WTC11 (cell line): Measurements from ENCODE around the gene TRIOBP. TPM values are rescaled to one million over a fixed set of nuclear protein-coding genes. Genes with fewer than 3 reads are reported as not detected.
A peak's percentile ranks its signal among the peaks of the same experiment; 100 is the strongest.

Experiments used
- ATAC-seq: fragments of 200-7000 bp; cut with Tn5 transposase; 2 replicates; pipeline ENCODE4 v1.10.0; 2021; ENCODE audit warnings: mild to moderate bottlenecking, moderate library complexity
- CTCF ChIA-PET: fragments of 300-600 bp; sonication (Branson Sonifier 250); formaldehyde crosslinking; loops from one replicate; lab custom pipeline; 2021; ENCODE audit warnings: antibody characterized with exemption; lab: Charles Lee
- POLR2A ChIA-PET: fragments of 350-600 bp; sonication (Branson Sonifier 250); formaldehyde crosslinking; loops from one replicate; lab custom pipeline; 2021; ENCODE audit warnings: antibody characterized with exemption; lab: Charles Lee
- DNase-seq: peaks from one replicate; pipeline ENCODE4 v3.0.0; 2021; ENCODE audit warnings: low spot score
- H3K27ac Mint-ChIP-seq: 2 replicates; pipeline ENCODE4 v1.8.0; 2021; ENCODE audit warnings: mixed read lengths
- H3K27me3 Mint-ChIP-seq: 2 replicates; pipeline ENCODE4 v1.8.0; 2021; ENCODE audit warnings: low read depth, mild to moderate bottlenecking, moderate library complexity, mixed read lengths
- H3K36me3 Mint-ChIP-seq: 2 replicates; pipeline ENCODE4 v1.8.0; 2021; ENCODE audit warnings: mixed read lengths
- H3K4me1 Mint-ChIP-seq: 2 replicates; pipeline ENCODE4 v1.8.0; 2022; ENCODE audit warnings: mixed read lengths
- H3K4me3 Mint-ChIP-seq: 2 replicates; pipeline ENCODE4 v1.8.0; 2021; ENCODE audit warnings: mild to moderate bottlenecking, moderate library complexity, mixed read lengths
- H3K9me3 Mint-ChIP-seq: 2 replicates; pipeline ENCODE4 v1.8.0; 2021; ENCODE audit warnings: mixed read lengths
- CTCF ChIP-seq: fragments of 200-600 bp; IDR thresholded peaks from 2 replicates; pipeline ENCODE4 v1.8.0; 2022; ENCODE audit warnings: antibody characterized with exemption
- E2F5 ChIP-seq: sonication (generic); formaldehyde crosslinking; IDR thresholded peaks from 2 replicates; pipeline ENCODE4 v1.8.1; 2022; ENCODE audit warnings: mild to moderate bottlenecking, moderate library complexity, missing genetic modification reagents
- ESRRA ChIP-seq: sonication (generic); formaldehyde crosslinking; IDR thresholded peaks from 2 replicates; pipeline ENCODE4 v1.8.1; 2022; ENCODE audit warnings: mild to moderate bottlenecking, missing genetic modification reagents, borderline replicate concordance
- ETV6 ChIP-seq: sonication (generic); formaldehyde crosslinking; IDR thresholded peaks from 2 replicates; pipeline ENCODE4 v1.8.1; 2022; ENCODE audit warnings: mild to moderate bottlenecking, missing genetic modification reagents
- FOXP1 ChIP-seq: sonication (generic); formaldehyde crosslinking; IDR thresholded peaks from 2 replicates; pipeline ENCODE4 v1.8.0; 2022; ENCODE audit warnings: missing genetic modification reagents, mild to moderate bottlenecking, moderate library complexity, borderline replicate concordance
- GRHL2 ChIP-seq: fragments of 250-450 bp; sonication (Bioruptor Pico); IDR thresholded peaks from 2 replicates; pipeline ENCODE4 v1.8.0; 2022; ENCODE audit warnings: mild to moderate bottlenecking, moderate library complexity; ENCODE audit not compliant: insufficient replicate concordance, severe bottlenecking
- IRF1 ChIP-seq: sonication (generic); formaldehyde crosslinking; IDR thresholded peaks from 2 replicates; pipeline ENCODE4 v1.8.0; 2023; ENCODE audit warnings: missing genetic modification reagents
- JUN ChIP-seq: sonication (generic); formaldehyde crosslinking; IDR thresholded peaks from 2 replicates; pipeline ENCODE4 v1.8.0; 2023; ENCODE audit warnings: mild to moderate bottlenecking, missing genetic modification reagents
- NFE2L1 ChIP-seq: sonication (generic); formaldehyde crosslinking; IDR thresholded peaks from 2 replicates; pipeline ENCODE4 v1.8.1; 2023; ENCODE audit warnings: missing genetic modification reagents
- NR2C2 ChIP-seq: sonication (generic); formaldehyde crosslinking; IDR thresholded peaks from 2 replicates; pipeline ENCODE4 v1.8.0; 2022; ENCODE audit warnings: mild to moderate bottlenecking, missing genetic modification reagents
- OVOL2 ChIP-seq: fragments of 250-450 bp; sonication (Bioruptor Pico); IDR thresholded peaks from 2 replicates; pipeline ENCODE4 v1.9.0; 2021; ENCODE audit warnings: mild to moderate bottlenecking, borderline replicate concordance
- TEAD1 ChIP-seq: sonication (generic); formaldehyde crosslinking; IDR thresholded peaks from 2 replicates; pipeline ENCODE4 v1.8.0; 2022; ENCODE audit warnings: mild to moderate bottlenecking, missing genetic modification reagents
- TP53 ChIP-seq: sonication (generic); formaldehyde crosslinking; IDR thresholded peaks from 2 replicates; pipeline ENCODE4 v1.8.1; 2023; ENCODE audit warnings: mild to moderate bottlenecking, missing genetic modification reagents
- USF2 ChIP-seq: sonication (generic); formaldehyde crosslinking; IDR thresholded peaks from 2 replicates; pipeline ENCODE4 v1.8.1; 2023; ENCODE audit warnings: mild to moderate bottlenecking, missing genetic modification reagents, moderate library complexity
- ZNF138 ChIP-seq: sonication (generic); formaldehyde crosslinking; conservative IDR thresholded peaks from 2 replicates; pipeline ENCODE4 v1.8.1; 2022; ENCODE audit warnings: mild to moderate bottlenecking, moderate library complexity, missing genetic modification reagents
- ZNF219 ChIP-seq: sonication (generic); formaldehyde crosslinking; IDR thresholded peaks from 2 replicates; pipeline ENCODE4 v1.8.0; 2023; ENCODE audit warnings: missing genetic modification reagents, mild to moderate bottlenecking, borderline replicate concordance
- ZNF396 ChIP-seq: fragments of 250-450 bp; sonication (Bioruptor Pico); IDR thresholded peaks from 2 replicates; pipeline ENCODE4 v1.8.0; 2021; ENCODE audit warnings: mild to moderate bottlenecking, moderate library complexity, borderline replicate concordance
- ZNF416 ChIP-seq: fragments of 250-450 bp; sonication (Bioruptor Pico); IDR thresholded peaks from 2 replicates; pipeline ENCODE4 v1.9.0; 2021; ENCODE audit warnings: mild to moderate bottlenecking, inconsistent platforms
- ZNF423 ChIP-seq: fragments of 250-450 bp; sonication (Bioruptor Pico); IDR thresholded peaks from 2 replicates; pipeline ENCODE4 v2.1.2; 2022; ENCODE audit warnings: mild to moderate bottlenecking, moderate library complexity
- ZNF425 ChIP-seq: fragments of 250-450 bp; sonication (Bioruptor Pico); conservative IDR thresholded peaks from 2 replicates; pipeline ENCODE4 v1.9.0; 2021; ENCODE audit warnings: mild to moderate bottlenecking
- ZNF532 ChIP-seq: fragments of 250-450 bp; sonication (Bioruptor Pico); IDR thresholded peaks from 2 replicates; pipeline ENCODE4 v1.9.0; 2021; ENCODE audit warnings: mild to moderate bottlenecking, borderline replicate concordance
- ZSCAN18 ChIP-seq: fragments of 250-450 bp; sonication (Bioruptor Pico); IDR thresholded peaks from 2 replicates; pipeline ENCODE4 v2.1.2; 2022; ENCODE audit warnings: mild to moderate bottlenecking, moderate library complexity
- total RNA-seq: library from RNA; stranded (reverse); gene quantifications from 3 replicates; pipeline ENCODE4 v1.2.3, GENCODE V29; 2021

The TRIOBP gene
- total RNA-seq, 1 experiment from 2014 or later, result 54.0 TPM

GRCh38 chr22:37818409-37819104 lies 121.7 kb downstream of the TRIOBP start (continued):
- peak; percentile 92; the same call in 1 of the 2 replicates for TF ChIP-seq ZNF138 (CRISPR knock-in tag)
- TF ChIP-seq GRHL2 (CRISPR knock-in tag), result no peak
- TF ChIP-seq FOXP1 (CRISPR knock-in tag), result peak; percentile 94
- TF ChIP-seq ZSCAN18, result no peak
- peak; percentile 78; the same call in 1 of the 2 replicates for TF ChIP-seq TEAD1
- TF ChIP-seq ZNF416 (CRISPR knock-in tag), result 0 out of 2 replicates have a peak, but pooled peaks have one; percentile 58
- peak; percentile 82 for TF ChIP-seq NFE2L1
- 0 out of 2 replicates have a peak, but pooled peaks have one; percentile 55 for TF ChIP-seq TP53
- no peak; the same call in 1 of the 2 replicates for TF ChIP-seq ZNF219

GRCh38 chr22:37819105-37819433 lies 122.2 kb downstream of the TRIOBP start:
- H3K4me1 Mint-ChIP-seq, result peaks cover 34% of the 10 kb centered on the region
- no peak for DNase-seq
- CTCF ChIA-PET, result interaction anchor here (0.7 to 5.1 kb wide), 9 partner anchors 10 to 148 kb away, joined by 3 to 109 read pairs (median 12); partner anchors contain the start of gene GCAT
- peak overlapping the region; percentile 65 for H3K4me3 Mint-ChIP-seq
- POLR2A ChIA-PET, result interaction anchor here (2.6 to 2.8 kb wide), 2 partner anchors 11 to 44 kb away, joined by 16 to 42 read pairs; partner anchors contain the start of gene GCAT
- peaks cover 6% of the 10 kb centered on the region for H3K36me3 Mint-ChIP-seq
- peaks cover 50% of the 10 kb centered on the region for H3K27me3 Mint-ChIP-seq
- no peak overlapping the region for H3K27ac Mint-ChIP-seq
- ATAC-seq, result peak; percentile 6
- H3K9me3 Mint-ChIP-seq, result no peaks in the 10 kb centered on the region
- no peak for TF ChIP-seq IRF1 (CRISPR knock-in tag)
- no peak for TF ChIP-seq ZNF138 (CRISPR knock-in tag)
- TF ChIP-seq CTCF, result no peak
- no peak for TF ChIP-seq E2F5
- TF ChIP-seq ZNF425 (CRISPR knock-in tag), result no peak
- TF ChIP-seq ETV6 (CRISPR knock-in tag), result no peak
- no peak for TF ChIP-seq NR2C2 (CRISPR knock-in tag)
- TF ChIP-seq ZNF423, result no peak
- TF ChIP-seq OVOL2 (CRISPR knock-in tag), result no peak
- TF ChIP-seq ZNF396 (CRISPR knock-in tag), result no peak
- no peak for TF ChIP-seq ESRRA (CRISPR knock-in tag)
- TF ChIP-seq ZNF532 (CRISPR knock-in tag), result no peak
- no peak for TF ChIP-seq ZSCAN18
- TF ChIP-seq USF2 (CRISPR knock-in tag), result no peak
- no peak for TF ChIP-seq JUN (CRISPR knock-in tag)
